HG03460 (cell line): ENCODE measurements around the gene ALKBH6.

Source experiments
- ATAC-seq: cut with Tn5 transposase; IDR thresholded peaks from one replicate; pipeline ENCODE4 v1.9.1; 2021; ENCODE audit not compliant: unreplicated experiment

The ALKBH6 gene

GRCh38 chr19:36030264-36031148 lies 16.5 kb upstream of the ALKBH6 start:
- ATAC-seq, result no peak

DNA sequence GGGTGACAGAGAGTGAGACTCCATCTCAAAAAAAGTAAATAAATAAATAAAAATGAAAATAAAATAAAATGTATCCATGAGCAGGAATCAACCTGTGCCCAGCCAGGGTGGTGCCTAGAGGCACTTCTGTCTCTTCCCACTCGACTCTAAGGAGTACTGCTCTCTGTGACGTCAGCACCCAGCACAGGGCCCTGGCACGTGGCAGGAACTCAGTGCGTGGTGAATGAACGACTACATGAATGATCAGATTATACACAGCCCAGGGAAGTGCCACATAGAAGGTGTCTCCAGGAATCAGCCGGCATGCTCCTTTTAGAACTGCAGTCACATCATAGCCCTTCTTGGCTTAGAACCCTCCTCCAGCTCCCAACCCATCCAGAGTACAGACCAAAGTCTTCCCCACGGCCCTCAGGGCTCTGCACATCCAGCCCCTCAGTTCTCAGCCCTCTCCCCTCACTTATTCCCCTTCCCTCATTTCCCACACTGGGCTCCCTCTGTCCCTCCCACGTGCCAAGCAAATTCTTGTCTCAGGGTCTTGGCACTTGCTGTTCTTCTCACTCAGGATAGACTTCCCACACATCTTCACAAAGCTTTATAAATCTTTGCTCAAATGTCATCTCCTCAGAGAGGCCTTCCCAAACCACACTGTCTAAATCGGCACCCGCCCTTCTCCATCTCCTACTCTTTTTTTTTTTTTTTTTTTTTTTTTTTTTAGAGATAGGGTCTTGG lies 14.5 kb upstream of the ALKBH6 start:
- ATAC-seq, result no peak

DNA sequence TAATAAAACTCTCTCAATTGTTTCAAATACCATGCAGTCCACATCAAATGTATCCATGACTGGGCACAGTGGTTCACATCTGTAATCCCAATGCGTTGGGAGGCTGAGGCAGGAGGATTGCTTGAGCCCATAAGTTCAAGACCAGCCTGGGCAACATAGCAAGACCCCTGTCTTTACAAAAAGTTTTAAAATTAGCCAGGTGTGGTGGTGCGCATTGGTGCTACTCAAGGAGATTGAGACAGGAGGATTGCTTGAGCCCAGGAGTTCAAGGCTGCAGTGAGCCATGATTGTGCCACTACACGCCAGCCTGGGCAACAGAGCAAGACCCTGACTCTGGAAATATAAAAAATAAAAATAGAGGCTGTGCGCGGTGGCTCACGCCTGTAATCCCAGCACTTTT lies 13.7 kb upstream of the ALKBH6 start:
- no peak for ATAC-seq

DNA sequence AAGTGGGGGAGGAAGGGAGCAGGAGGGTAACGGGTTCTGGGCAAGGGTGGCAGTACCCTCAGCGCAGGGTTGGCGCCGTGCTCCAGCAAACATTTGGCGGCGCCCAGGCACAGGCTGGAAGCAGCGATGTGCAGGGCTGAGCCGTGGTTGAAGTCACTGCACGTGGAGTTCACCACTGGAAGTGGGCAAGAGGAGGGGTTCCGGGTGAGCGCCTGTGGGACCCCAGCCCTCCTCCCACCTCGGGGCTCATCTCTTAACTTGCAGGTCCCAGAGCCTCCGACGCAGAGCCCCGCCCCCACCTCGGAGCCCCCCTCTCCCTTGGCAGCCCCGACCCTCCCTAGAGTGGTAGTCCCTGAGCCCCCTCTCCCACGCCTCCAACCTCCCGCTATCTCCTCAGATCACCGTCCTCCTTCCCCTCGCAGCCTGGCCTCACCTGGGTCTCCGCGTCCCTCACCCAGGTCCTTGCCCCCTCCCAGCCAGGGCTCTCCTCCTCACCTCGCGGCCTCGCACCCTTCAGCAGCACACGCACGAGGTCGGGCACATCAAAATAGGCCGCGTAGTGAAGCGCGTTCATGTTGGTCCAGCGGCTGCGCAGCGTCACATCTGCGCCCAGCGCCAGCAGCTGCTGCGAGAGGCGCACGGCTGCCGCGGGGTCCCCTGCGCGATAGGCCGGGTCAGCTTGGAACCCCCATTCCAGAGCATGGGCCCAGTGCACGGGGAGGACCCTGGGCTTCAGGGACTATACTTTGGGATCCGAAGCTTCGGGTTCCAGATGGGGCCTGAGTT lies 12.3 kb upstream of the ALKBH6 start:
- ATAC-seq, result no peak

GRCh38 chr19:36025541-36025940 lies 11.5 kb upstream of the ALKBH6 start:
- no peak for ATAC-seq

DNA sequence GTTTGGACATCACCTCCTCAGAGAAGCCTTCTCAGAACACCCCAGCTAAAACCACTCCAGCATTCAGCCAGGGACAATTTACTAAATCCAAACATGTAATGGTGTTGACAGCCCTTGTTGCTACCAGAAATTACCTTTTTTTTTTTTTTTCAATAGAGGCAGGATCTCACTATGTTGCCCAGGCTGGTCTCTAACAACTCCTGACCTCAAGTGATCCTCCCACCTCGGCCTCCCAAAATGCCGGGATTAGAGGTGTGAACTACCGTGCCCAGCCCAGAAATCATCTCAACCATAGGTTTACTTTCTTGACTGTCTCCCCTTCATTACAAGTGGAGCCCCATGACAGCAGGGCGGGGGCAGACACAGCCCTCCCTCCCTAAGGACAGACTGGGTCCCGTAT lies 9.4 kb upstream of the ALKBH6 start:
- ATAC-seq, result no peak

GRCh38 chr19:36019061-36019670 lies 5.2 kb upstream of the ALKBH6 start:
- no peak for ATAC-seq

DNA sequence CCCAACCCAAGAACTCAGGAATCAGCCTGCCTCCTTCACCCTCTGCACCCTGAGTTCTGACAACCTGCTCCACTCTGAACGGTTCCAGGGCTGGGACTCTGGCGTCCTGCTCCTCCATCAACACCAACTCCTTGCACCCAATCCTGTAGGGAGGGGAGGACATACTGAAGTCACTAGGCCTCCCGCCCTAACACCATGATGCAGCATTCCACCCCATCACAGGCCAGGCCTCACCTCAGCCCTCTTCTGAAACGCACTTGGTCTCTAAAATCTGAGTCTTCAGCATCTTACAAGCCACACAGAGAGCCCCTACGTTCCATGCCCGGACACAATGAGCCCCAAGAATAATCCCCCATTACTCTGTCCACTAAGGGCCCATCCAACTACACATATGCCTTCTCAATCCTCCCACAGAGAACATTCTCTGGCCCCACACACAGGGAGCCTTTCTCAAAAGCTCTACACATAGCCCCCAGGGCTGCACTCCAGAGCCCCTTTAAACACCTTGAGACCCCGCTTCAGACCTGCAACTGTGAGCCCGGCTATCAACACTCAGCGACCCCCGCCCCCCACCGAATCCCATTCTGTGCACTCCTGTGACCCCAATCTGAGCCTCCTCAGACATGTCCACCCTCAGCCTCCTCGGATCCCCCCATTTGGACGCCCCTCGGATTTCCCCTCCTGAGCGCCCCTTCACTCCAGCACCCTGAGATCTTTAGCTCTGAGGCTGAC lies 567 bp downstream of the ALKBH6 start:
- ATAC-seq, result no peak

DNA sequence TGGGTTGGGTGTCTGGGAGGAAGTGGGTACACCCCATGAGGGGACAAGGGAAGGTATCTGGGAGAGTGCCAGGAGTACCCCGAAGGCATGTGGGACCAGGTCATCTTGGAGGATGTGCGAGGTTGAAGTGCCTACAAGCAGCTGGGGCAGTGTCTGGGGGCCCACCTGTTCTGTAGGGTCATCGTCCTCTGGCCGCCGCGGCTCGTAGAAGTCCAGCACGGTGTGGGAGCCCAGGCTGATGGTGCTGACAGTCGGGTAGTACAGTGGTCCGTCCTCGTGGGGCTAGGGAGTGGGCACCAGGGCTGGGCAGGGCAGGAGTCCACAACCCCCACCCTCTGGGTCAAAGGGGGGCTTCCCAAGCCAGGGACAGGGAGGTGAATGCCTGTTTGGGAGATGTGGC lies 3.6 kb downstream of the ALKBH6 start:
- ATAC-seq, result no peak

- ATAC-seq, result no peak
Measured at GRCh38 chr19:36009633-36010379, 4.2 kb downstream of the ALKBH6 start.

DNA sequence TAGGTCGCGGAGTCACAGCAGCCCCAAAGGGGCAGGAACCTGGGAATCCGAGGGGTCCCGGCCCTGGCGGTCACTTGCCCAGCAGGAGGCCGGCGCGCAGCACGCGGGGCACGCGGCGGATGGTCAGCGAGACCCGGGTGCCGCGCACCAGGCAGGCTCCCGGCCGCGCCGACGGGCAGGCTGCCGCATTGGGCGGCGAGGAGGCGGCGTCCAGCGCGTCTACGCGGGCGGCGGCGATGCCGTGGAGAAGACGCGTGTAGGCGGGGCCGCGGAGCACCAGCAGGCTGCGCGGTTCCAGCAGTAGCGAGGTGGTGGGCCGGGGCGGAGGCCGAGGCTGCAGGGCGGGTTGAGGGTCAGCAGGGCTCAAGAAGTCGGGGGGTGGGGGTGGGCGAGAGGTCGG lies 4.8 kb downstream of the ALKBH6 start:
- ATAC-seq, result no peak

- no peak for ATAC-seq
Measured at GRCh38 chr19:36008336-36008978, 5.6 kb downstream of the ALKBH6 start, which contains the start of gene SYNE4. TSS of gene SYNE4 (minus strand) at chr19:36008813. CDS start at chr19:36008681, 132 bp downstream.

- no peak for ATAC-seq
Measured at GRCh38 chr19:36006955-36007354, 7.1 kb downstream of the ALKBH6 start.

DNA sequence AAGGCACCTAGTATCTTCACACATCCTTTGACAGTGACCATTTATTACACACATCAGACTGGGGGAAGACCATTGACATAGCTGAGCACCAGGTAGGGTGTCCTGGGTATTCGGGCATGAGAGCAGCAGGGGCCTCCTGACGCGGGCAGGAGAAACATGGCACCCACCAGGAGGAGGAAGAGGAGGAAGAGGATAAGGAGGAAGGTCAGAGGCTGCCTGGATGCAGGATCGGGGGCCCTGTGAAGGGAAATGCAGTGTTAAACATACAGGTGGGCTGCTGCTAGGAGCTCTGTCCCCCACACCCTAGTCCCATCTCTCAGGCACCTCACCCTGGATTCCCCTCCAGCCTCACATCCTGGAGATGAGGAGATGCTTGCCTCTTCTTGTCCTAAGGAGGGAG lies 10.7 kb downstream of the ALKBH6 start:
- ATAC-seq, result no peak

DNA sequence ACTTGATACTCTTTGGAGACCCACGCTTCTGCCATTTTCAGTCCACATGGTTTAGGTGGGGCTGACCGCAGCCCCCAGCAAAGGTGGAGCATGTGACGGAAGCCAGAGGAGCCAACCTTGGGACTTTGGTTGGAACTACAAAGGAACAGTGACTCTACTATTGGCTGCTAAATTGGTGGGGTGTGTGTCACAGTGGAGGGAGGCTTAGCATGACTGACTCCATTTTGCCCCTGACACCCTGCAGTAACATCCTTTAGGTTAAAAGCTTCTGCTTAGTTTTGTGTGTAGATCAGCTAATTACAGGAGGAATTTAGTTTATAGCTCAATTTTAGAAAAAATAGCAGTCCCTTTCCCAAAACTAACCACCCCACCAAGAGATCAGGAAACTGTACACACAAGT lies 12.4 kb downstream of the ALKBH6 start:
- no peak for ATAC-seq

- ATAC-seq, result no peak
Measured at GRCh38 chr19:35996777-35997176, 17.2 kb downstream of the ALKBH6 start.

DNA sequence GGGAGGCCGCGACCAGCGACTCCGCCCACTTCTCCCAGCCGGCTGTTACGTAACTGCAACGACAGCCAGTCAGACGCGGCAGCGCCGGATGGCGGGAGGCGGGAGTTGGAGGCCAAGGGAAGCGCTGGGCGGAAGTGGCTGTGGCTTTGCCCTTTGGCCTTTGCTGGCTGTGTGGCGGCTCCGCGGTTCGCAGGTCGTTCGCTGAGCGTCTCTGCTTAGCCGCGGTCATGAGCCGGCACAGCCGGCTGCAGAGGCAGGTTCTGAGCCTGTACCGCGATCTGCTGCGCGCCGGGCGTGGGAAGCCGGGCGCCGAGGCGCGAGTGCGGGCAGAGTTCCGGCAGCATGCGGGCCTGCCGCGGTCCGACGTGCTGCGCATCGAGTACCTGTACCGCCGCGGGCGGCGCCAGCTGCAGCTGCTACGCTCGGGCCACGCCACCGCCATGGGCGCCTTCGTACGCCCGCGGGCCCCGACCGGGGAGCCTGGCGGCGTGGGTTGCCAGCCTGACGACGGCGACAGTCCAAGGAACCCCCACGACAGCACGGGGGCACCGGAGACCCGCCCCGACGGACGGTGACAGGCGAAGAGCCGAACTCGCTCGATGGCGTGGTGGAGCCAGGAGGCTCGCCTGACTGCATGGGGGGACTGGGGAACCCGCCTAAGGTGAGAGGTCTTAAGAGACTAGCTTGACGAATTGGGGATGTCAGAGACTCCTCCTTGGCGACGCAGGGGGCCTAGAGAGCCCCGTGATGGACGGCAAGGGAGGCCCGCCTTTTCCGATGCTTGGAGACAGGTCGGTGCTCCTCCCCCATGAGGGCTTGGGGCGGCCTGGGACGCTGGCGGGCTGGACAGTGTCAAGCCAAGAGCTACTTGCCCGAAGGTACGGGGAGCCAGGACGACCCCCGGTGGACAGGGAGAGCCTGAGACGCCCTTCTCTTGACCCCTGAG lies 18.7 kb downstream of the ALKBH6 start, which contains the start of gene SDHAF1:
Gene SDHAF1, plus strand, starts transcription at position 141 of the 946 bp plus-strand sequence. Its CDS starts 87 bp downstream, at position 228.
- ATAC-seq, result peak; percentile 81
